T-helper 1 cell treated with Interleukin-12 subunit alpha and Interleukin-12 subunit beta and Interleukin-4 antibody, amounts not matched to agents 30 ng/mL and 1 ng/mL, for 36 hours (primary cell): ENCODE data around the gene TRAPPC4. TPM values are rescaled to one million over a fixed set of nuclear protein-coding genes. Genes with fewer than 3 reads are reported as not detected.

Source experiments
- intact Hi-C: fragments of 100-400 bp; cut with micrococcal nuclease; formaldehyde crosslinking; loops from one replicate; pipeline ENCODE4 v1.15.1; 2024
- total RNA-seq: library from RNA; stranded (reverse); gene quantifications from 2 replicates; pipeline ENCODE4 v1.2.3, GENCODE V29; 2022

The TRAPPC4 gene
- total RNA-seq, 1 donor from 2014 or later, result 94.9 TPM

DNA sequence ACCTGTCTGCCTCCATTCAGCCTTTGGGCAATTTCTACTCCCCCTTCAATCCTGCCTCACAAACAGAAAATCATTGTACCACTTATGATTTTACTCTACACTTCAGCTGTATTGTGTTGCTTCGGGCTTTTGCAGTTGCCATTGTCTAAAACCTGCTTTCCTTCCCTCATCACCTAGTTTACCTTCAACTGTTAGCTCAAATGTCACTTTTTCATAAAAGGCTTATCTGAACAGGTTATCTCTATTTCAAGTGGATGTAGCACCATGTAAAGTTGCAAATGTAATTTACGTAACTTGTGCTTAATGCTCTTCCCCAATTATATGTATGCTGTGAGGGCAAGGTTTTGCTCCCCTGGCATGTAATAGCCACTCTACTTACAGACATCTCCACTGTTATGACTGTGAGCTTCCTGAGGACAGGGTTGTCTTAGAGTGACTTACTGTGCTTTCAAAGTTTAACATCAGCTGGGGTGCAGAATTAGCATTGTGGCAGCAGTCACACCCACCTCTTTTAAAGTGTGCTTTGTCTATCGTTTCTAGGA, 5.9 kb upstream of the TRAPPC4 start:
- intact Hi-C loops, result no loop called here

DNA sequence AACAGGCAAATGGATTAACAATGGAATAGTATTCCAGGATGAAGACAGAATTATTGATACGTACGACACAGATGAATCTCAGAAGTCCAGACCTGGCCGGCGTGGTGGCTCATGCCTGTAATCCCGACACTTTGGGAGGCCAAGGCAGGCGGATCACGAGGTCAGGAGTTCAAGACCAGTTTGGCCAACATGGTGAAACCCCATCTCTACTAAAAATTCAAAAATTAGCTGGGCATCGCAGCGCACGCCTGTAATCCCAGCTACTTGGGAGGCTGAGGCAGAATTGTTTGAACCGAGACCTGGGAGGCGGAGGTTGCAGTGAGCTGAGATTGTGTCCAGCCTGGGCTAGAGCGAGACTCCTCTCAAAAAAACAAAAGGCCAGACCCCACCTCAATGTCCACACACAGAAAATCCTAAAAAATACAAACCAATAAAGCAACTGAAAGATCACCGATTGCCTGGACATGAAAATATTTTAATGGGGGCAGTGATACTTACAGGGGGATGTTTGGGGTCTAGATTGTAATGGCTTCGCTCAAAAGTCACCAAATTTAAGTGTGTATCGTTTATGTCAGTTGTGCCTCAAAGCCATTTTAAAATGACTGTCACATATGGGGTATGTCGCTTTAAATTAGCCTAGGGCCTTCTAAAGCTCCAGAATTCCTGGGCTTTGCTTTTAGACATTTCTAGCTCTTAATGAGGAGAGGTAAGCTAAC, 4.2 kb upstream of the TRAPPC4 start:
- intact Hi-C loops, result no loop called here

DNA sequence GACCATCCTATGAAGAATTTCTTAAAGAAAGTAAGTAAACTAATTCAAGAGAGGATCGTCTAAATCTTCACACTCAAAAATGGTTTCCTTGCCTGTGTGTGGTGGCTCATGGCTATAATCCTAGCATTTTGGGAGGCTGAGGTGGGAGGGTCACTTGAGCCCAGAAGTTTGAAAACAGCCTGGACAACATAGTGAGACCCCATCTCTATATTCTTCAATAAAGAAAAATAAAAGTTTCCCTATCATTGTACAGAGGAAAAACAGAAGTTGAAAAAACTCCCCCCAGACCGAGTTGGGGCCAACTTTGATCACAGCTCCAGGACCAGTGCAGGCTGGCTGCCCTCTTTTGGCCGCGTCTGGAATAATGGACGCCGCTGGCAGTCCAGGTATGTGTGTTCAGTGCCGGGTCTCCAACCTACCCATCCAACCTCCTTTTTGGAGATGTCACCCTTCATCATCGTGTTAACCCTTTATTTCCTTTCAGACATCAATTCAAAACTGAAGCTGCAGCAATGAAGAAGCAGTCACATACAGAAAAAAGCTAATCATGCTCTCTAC, 3.4 kb upstream of the TRAPPC4 start:
- intact Hi-C loops, result loop anchor here (5.0 kb wide), 1 partner anchor 307 kb away; no protein-coding TSS in a partner anchor

DNA sequence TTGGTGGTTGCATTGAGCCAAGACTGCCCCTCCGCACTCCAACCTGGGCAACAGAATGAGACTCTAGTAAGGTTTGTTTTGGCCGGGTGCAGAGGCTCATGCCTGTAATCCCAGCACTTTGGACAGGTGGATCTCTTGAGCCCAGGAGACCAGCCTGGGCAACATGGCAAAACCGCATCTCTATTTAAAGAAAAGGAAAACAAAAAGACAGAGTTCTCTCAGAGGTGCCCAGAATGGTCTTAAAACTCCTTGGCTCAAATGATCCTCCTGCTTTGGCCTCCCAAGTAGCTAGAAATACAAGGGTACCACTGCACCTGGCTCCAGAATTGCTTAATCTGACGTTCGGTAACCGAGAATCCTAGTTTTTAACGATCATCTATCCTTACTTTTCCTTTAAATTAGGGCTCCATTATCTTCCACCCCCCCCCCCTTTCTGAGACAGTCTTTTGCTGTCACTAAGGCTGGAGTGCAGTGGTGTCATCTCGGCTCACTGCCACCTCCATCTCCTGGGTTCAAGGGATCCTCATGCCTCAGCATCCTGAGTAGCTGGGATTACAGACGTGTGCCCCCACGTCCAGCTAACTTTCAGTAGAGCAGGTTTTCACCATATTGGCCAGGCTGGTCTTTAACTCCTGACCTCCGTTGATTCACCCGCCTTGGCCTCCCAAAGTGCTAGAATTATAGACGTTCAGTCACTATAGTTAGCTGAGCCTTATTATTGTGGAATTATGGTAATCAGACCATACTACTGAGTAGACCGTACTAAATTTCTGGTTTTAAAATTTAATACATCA, 2.2 kb upstream of the TRAPPC4 start:
- intact Hi-C loops, result loop anchor here (5.0 kb wide), 1 partner anchor 306 kb away; no protein-coding TSS in a partner anchor

DNA sequence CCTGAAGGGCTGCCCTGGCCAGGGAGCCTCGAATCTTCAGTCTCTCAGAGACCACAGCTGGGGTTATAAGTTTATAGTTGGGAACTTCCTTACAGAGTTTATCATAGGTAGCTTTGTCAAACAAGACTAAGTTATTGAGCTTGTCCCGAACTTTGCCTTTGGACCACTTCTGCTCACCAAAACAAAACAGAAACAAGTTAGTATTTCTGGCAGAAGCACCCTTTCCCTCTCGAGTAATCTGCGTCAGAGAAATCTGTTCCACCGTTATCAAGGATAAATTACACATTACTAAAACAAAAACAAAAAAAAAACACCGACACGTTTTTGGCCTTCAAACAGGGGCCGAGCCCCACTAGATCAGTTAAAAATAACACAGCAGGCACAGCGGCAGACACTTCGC, 1.2 kb upstream of the TRAPPC4 start:
- intact Hi-C loops, result loop anchor here (5.0 kb wide), 1 partner anchor 305 kb away; no protein-coding TSS in a partner anchor

DNA sequence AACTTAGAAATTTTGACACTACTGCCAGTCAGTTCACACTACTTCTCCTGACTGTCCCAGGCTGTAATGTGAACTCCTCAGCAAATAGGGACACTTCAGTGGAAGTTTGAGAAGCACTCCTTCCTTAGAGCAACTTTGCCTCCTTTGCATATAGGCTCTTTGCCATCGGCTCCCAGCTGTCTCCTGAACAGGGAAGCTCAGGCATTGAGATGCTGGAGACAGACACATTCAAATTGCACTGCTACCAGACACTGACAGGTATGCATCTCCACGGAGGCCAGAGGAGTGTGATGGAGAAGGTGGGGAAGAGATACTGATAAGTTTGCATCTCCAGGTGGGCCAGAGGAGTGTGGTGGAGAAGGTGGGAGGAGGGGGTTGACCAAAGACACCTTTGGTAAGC, 1.4 kb downstream of the TRAPPC4 start:
- intact Hi-C loops, result loop anchor here (5.0 kb wide), 1 partner anchor 302 kb away; no protein-coding TSS in a partner anchor

DNA sequence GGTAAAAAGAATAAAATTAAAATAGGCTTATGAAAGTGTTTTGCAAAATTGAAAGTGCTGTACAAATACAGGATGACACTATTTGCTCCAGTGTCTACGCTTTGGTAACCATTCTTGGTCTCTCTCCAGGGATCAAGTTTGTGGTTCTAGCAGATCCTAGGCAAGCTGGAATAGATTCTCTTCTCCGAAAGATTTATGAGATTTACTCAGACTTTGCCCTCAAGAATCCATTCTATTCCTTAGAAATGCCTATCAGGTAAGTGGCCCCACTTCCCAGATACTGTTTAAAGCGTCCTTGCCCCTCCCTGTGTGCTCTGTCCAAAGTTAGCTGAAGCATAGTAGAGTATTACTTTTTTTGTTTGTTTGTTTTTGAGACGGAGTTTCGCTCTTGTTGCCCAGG, 3.1 kb downstream of the TRAPPC4 start:
- intact Hi-C loops, result no loop called here

DNA sequence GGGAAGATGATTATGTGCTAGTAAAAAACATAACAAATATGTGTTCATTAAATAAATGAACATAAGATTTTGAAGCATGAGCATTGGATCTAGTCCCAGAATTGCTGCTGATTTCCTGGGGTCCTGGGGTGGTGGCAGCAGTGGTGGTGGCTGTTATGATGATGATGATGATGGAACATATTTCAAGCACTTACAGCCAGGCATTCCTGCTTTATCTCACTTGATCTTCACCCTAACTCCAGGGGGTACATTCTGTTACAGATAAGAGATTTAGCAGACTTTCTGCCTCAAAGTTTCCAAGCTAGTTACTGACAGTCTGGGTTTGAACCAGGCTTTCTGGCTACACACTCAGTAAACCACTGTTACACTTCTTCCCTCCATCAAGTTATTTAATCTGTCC, 5.2 kb downstream of the TRAPPC4 start:
- intact Hi-C loops, result no loop called here

DNA sequence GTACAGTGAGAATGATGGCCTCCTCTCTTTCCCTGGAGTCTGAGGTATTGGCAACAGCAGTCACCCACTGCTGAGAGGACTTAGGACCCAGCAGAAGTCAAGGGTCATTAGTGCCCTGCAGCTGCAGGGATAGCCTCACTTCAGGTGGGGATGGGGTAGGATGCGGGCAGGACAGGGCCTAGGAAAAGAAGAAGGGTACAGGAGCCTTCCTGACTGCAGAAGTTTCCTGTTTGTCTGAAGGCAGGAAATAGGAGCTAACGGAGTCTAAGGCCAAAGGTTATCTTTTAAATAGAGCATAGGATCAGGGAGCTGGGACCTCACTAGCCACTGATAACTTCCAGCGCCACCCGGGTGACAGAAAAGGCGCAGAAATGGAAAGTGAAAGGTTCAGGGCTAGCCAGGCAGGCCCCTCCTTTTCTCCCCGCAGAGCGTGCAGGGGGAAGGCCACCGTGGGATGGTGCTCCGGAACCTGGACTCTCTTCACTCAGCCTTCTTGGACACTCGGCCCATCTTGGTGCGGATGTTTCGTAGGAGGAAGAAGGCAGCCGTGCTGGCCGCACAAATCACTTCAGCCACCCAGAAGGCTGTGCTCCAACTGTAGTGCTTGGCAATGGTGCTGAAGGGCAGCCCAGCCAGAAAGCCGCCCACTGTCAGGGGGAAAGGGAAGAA, 6.0 kb downstream of the TRAPPC4 start:
- intact Hi-C loops, result no loop called here

DNA sequence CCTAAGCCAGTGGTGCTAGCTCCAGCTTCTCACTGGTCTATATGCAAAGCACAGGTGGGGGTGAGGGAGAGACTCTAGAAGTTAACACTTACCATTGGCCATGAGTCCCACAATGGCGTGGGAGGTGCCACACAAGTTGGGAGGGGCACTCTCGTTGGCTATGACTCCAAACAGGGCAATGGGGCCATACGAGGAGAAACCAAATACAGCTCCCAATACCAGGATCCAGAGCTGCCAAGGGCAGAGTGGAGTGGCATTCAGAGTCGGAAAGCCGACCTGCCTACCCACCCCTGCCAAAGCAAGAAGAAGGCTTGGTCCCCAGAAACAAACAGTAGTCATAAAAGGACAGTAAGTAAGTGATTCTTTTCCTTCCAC, 6.5 kb downstream of the TRAPPC4 start:
- intact Hi-C loops, result no loop called here

DNA sequence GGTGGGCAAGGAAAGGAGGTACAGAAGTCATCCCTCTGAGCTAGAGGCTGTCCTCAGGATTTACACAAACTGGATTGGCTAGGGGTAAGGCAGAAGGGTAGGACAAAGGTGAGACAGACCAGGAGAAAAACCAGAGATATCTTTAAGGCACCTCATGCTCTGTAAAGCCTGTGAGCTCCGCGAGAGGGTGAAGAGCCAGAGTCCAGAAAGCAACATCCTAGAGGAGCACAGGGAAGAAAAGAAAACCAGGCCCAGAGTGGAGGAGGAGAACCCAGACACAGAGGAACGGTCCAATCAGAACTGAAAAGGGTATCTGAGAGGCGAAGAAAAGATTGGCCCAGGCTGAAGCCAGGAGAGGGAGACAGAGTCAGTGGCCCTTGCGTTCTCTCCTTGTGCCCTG, 7.0 kb downstream of the TRAPPC4 start:
- intact Hi-C loops, result no loop called here

DNA sequence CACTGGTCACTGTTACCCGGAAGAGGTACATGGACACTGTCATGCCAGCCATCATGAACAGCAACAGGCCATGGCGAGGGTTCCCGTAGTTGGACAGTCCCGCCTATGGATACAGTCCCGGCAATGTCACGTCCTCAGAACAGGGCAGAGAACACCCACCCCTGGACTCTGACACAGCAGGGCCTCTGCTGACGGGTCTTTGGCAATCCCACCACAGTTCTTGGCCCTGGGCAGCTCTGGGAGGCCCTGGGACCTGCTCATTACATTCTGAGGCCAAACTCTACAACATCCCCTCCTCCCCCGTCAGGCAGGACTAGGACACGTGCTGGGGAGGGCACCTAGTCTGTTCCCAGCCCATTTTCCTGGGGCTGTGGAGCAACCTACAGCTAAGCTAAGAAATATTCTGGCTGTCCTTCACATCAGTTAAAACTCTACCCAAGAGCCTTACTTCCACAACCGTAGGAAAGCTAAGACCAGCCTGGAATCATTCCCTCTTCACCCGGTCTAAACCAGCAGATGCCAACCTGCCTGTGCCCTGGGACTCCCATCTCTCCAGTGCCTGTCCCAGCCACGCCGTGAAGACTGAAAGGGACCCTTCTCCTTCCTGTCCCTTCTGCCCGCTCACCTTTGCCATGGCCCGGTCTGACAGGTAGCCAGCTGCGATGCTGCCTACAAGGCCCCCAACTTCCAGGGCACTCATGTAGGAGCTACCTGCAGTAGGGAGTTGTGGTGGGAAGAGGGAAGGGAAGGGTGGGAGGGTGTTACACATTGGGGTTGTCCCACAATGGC, 7.6 kb downstream of the TRAPPC4 start:
- intact Hi-C loops, result no loop called here

DNA sequence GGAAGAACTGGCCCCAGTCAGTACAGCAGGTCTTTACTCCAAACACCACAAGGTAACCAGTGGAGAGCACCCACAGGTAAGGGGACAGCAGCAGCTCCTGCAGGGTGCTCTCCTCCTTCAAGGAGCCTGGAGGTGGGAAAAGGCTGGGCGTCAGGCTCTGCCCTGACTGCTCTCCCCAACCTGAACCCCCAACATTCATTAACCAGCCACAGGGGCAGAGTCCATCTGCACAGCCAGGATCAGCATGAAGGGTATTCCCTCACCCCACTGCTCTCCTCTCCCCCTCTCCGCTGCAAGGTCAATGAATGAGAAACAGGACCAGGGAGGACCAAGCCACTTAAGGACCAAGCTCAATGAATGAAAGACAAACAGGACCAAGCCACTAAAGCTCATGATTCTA, 8.4 kb downstream of the TRAPPC4 start:
- intact Hi-C loops, result no loop called here

DNA sequence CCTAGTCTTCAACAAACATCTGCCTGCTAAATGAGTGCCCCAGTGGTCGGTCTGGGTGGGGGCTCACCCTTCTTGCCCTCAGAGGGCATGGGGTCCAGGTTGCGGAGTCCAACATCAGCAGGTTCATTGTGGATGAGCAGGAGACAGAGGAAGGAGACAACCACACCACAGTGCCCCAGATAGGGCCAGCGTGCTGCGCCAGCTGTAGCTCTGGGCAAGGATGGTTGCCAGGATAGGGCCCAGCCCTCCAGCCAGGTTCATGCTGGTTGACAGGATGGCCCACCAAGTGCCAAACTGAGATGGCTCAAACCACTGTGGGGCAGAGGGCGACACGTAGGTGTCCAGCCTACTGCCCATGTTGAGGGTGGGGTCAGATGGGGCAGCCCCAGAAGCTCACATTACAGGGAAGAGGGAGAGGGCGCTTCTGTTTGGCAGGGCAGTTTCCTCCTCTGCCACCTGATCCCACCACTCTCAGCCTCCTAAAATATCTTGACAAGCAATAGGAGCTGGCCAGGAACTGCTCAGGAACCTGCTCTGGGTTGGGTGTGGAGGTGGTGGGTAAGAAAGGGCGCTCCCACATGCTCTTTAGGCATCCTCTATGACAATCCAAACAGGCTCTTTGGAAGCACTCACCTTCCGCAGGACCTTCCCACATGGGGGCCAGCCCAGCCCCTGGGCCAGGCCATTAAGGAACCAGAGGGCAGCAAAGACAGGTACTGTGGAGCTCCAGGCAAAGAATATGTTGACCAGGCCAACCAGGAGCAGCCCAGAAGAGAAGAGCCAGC, 9.2 kb downstream of the TRAPPC4 start:
- intact Hi-C loops, result no loop called here

DNA sequence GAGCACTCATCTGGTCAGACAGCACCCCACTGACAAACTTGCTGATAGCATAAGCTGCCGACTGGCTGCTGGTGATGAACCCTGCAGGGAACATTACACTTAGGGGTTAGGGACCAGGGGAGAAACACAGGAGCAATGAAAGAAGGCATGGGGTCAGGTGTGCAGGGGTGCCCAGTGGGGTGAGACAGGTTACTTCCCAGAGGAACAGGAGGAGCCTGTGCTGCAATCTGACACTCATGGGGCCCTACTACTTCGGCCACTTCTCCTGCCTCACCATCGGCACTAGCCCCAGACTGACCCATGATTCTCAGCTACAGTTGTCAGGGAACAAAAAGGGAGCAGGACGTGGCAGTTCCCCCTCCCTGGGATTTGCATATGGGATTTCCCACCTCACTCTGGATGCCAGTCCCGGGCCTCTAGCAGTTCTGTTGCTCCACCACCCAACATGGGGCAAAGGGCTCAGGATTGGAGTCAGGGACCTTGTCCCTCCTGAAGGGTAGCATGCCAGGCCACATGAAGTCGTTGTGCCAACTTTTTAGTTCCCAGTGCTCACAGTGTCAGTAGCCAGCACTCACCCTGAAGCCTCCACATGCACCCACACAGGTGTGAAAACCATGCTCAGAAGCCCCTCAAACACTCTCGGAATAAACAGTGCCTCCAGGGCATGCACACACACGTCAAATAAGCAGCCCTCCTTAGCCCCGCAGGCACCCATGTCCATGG, 9.9 kb downstream of the TRAPPC4 start:
- intact Hi-C loops, result no loop called here

DNA sequence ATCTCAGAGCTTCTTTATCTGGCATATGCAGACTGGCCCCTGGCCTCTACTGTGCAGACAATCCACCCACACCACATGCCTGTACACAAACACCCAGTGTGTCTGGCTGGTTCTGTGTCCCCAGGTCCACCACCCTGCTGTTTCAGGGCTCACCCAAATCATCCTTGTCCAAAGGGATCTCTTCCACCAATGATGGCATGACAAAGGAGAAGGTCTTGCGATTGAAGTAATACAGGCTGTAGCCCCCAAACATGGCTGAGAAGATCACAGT, 10.4 kb downstream of the TRAPPC4 start:
- intact Hi-C loops, result no loop called here

DNA sequence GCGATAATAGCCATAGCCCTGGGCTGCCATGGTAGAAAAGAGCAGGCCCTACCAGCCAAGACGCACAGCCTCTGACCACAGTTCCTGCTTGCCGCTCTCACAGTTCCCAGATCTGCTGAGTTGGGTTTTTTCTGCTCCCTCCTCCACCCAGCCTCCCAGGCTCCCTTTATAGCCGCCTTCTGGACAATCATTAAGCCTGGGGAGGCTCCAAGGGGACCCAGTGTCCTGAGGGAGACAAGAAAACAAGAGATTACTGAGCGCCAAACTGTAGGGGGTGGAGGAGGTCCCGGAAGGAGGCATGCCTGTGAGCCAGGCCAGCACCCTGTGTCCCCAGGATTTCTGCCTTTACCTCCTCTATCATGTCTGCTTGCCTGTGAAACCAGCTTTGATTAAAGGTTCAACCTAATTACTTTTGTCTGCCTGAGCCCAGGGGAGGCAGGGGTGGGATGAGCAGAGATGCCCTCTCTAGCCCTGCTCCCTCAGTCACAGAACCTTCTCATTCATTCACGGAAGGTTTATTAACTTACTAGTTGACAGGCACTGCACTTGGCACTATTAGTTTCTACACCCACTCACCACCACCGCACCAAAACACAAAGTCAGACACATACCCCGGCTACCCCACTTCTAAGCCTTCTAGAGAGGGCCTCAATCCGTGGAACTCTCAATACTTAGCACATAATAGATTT, 10.9 kb downstream of the TRAPPC4 start:
- intact Hi-C loops, result loop anchor here (1.0 to 2.0 kb wide), 12 partner anchors 11 to 1214 kb away; partner anchors contain the start of genes CENATAC, DDX6, DPAGT1 and HINFP

DNA sequence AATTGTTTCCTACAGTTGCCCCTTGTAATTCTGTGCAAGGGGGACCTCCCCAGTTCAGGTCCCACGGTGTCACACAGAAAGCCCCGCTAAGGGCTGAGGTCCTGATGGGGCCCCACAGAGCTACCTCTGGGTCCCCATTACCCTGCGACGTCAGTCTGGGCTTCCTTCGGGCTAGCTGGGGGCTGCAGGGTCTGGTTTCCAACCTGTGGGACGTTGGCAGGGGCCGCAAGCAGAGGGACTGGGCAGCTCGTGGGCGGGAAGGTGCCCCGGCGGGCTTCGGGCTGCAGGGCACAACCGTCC, 11.4 kb downstream of the TRAPPC4 start:
- intact Hi-C loops, result loop anchor here (1.0 to 2.0 kb wide), 12 partner anchors 12 to 1215 kb away; partner anchors contain the start of genes CENATAC, DDX6, DPAGT1 and HINFP
